ENCODE measurements around the gene LMTK2.

Gene LMTK2

GRCh38 chr7:98240961-98241673 is 134.5 kb downstream of the LMTK2 start:
- DNase-seq = no peak

- DNase-seq = no peak
These were observed 135.1 kb downstream of the LMTK2 start for GRCh38 chr7:98241674-98242241.

- no peak for DNase-seq
These were observed 135.7 kb downstream of the LMTK2 start for GRCh38 chr7:98242342-98242741.

- DNase-seq = no peak
These were observed 136.3 kb downstream of the LMTK2 start for GRCh38 chr7:98242934-98243333.

GRCh38 chr7:98244871-98245270 is 138.2 kb downstream of the LMTK2 start:
- no peak for DNase-seq

GRCh38 chr7:98248156-98248555 is 141.5 kb downstream of the LMTK2 start:
- DNase-seq = no peak

- DNase-seq = no peak
These were observed 142.4 kb downstream of the LMTK2 start for GRCh38 chr7:98249106-98249505.

GRCh38 chr7:98250789-98251188 is 144.1 kb downstream of the LMTK2 start:
- no peak for DNase-seq

- no peak for DNase-seq
These were observed 144.6 kb downstream of the LMTK2 start for GRCh38 chr7:98251231-98251600.

- DNase-seq = peak; percentile 95
These were observed 145.2 kb downstream of the LMTK2 start, which contains the start of gene TECPR1 for GRCh38 chr7:98251601-98252424. TSS of gene TECPR1 (minus strand) at chr7:98252232. CDS start at chr7:98246146, 6,086 bp downstream.

GRCh38 chr7:98252425-98253054 is 145.9 kb downstream of the LMTK2 start:
- no peak for DNase-seq

GRCh38 chr7:98254516-98254915 is 147.9 kb downstream of the LMTK2 start:
- no peak for DNase-seq

- DNase-seq = no peak
These were observed 148.4 kb downstream of the LMTK2 start for GRCh38 chr7:98254951-98255610.

GRCh38 chr7:98256431-98256830 is 149.8 kb downstream of the LMTK2 start:
- DNase-seq = peak; percentile 93

- DNase-seq = no peak
These were observed 151.0 kb downstream of the LMTK2 start for GRCh38 chr7:98257701-98258100.

Data from NCI-H1694 treated with DMSO at 0.1 percent for 48 hours (cell line).